Activated CD8-positive, alpha-beta memory T cell treated with anti-CD3 and anti-CD28 coated beads, Interleukin-2, amount 10 ng/mL, durations not matched to agents 7 days and 5 days (primary cell): ENCODE results near the gene CALD1. TPM values are rescaled to one million over a fixed set of nuclear protein-coding genes. Genes with fewer than 3 reads are reported as not detected.

ENCODE experiments used
- ATAC-seq: fragments of 150-1000 bp; cut with Tn5 transposase; one replicate; pipeline ENCODE4 v1.10.0; 2021; ENCODE audit warnings: moderate library complexity
- CTCF ChIA-PET: fragments of 350-600 bp; sonication (Branson Sonifier 250); formaldehyde crosslinking; loops from one replicate; lab custom pipeline; 2021; ENCODE audit warnings: antibody characterized with exemption; lab: Charles Lee
- DNase-seq: peaks from one replicate; pipeline ENCODE4 v3.0.0-alpha.2; 2020
- H3K27ac Mint-ChIP-seq: one replicate; pipeline ENCODE4 v1.8.0; 2021; ENCODE audit warnings: mild to moderate bottlenecking, mixed read lengths
- H3K27me3 Mint-ChIP-seq: one replicate; pipeline ENCODE4 v1.8.0; 2021; ENCODE audit warnings: mixed read lengths
- H3K36me3 Mint-ChIP-seq: one replicate; pipeline ENCODE4 v1.8.0; 2021; ENCODE audit warnings: mild to moderate bottlenecking, mixed read lengths
- H3K4me1 Mint-ChIP-seq: one replicate; pipeline ENCODE4 v1.8.0; 2021; ENCODE audit warnings: mixed read lengths
- H3K4me3 Mint-ChIP-seq: one replicate; pipeline ENCODE4 v1.8.0; 2021; ENCODE audit warnings: mild to moderate bottlenecking, moderate library complexity, mixed read lengths
- H3K9me3 Mint-ChIP-seq: one replicate; pipeline ENCODE4 v1.8.0; 2022; ENCODE audit warnings: low read depth, mixed read lengths
- total RNA-seq, 2 experiments: library from RNA; stranded (reverse); gene quantifications; one replicate each; pipeline ENCODE4 v1.2.3, GENCODE V29; 2021

Gene CALD1
- total RNA-seq, 2 experiments from 2014 or later: 0.47 TPM; not detected in 1

DNA sequence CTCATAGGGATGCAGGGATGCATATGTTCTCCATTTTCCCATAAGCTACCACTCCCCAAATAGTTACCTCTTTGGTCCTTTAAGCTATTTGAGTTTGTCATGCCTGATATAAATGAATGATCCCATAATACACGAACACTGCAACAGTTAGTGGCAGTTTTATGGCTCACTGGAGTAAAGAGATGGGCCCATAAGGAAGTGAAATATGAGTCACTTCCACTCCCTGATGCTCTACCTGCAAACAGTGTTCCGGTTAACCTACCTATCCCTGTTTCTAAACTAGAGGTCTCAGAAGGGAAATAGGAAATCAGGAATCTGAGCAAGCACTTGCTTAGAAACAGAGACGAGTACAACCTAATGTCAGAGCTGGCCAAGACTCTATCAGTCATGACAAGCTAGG lies 71.7 kb downstream of the CALD1 start:
- Mint-ChIP-seq H3K36me3 (no peaks in the 10 kb centered on the region), H3K27ac (no peak overlapping the region), H3K9me3 (no peaks in the 10 kb centered on the region), H3K4me3 (no peak overlapping the region), H3K4me1 (peaks cover 11% of the 10 kb centered on the region), H3K27me3 (no peaks in the 10 kb centered on the region)
- ATAC-seq (no peak), DNase-seq (no peak)
- CTCF ChIA-PET: no interaction called here

DNA sequence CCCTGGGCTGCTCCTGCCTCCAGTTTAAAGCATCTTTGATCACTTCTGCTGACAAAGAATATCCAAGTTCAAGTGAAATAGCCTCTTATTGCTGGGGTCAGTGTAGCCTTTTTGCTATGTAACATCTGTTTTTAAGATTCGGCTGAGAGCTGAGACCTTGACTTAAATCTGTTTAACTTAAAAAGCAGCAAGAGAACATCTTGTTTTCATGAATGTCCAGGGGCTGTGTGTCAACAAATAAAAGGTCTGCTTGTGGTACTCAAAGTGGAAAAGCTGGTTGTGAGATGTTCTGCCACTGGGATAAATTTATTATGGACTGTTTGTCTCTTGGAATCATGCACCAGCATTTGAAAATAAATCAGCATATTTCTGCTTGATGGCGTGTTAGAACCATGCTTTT lies 73.2 kb downstream of the CALD1 start:
- ATAC-seq (no peak), DNase-seq (no peak)
- H3K36me3 Mint-ChIP-seq: no peaks in the 10 kb centered on the region
- no peak overlapping the region for H3K27ac Mint-ChIP-seq
- CTCF ChIA-PET: interaction anchor here (1.4 kb wide), 1 partner anchor 14 kb away, joined by 3 read pairs; no protein-coding TSS in a partner anchor
- H3K4me1 Mint-ChIP-seq: peaks cover 18% of the 10 kb centered on the region
- no peaks in the 10 kb centered on the region for H3K27me3 Mint-ChIP-seq
- no peaks in the 10 kb centered on the region for H3K9me3 Mint-ChIP-seq
- no peak overlapping the region for H3K4me3 Mint-ChIP-seq

DNA sequence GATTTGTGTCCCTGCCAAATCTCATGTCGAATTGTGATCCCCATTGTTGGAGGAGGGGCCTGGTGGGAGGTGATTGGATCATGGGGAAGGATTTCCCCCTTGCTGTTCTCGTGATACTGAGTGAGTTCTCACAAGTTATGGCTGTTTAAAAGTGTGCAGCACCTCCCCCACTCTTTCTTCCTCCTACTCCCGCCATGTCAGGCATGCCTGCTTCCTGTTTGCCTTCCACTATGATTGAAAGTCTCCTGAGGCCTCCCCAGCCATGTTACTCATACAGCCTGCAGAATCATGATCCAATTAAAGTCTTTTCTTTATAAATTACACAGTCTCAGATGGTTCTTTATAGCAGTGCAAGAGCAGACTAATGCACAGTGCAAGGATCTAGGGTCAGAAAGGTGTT lies 75.4 kb downstream of the CALD1 start:
- Mint-ChIP-seq H3K4me1 (peaks cover 18% of the 10 kb centered on the region), H3K27ac (no peak overlapping the region), H3K36me3 (no peaks in the 10 kb centered on the region), H3K9me3 (no peaks in the 10 kb centered on the region), H3K27me3 (peaks cover 1% of the 10 kb centered on the region), H3K4me3 (no peak overlapping the region)
- CTCF ChIA-PET: no interaction called here
- DNase-seq: no peak
- ATAC-seq: no peak

DNA sequence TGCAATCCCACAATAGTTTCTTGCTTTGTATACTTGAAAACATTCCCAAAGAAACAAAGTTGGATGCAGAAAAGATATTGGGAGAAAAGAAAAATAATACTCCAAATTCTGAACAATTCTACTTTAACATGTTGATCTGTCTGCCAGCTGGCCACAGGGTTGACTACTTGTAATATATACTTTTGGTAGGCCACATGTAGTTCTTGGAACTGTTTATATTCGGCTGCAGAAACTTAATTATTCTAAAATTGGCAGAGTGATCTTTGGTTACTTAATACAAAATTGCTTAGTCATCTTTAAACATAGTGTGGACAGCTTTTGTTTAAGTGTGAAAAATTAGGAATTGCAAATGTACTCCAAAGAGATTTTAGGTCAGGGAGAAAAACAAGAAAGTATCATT lies 76.0 kb downstream of the CALD1 start:
- H3K9me3 Mint-ChIP-seq: no peaks in the 10 kb centered on the region
- ATAC-seq (no peak), DNase-seq (no peak)
- CTCF ChIA-PET: no interaction called here
- peaks cover 18% of the 10 kb centered on the region for H3K4me1 Mint-ChIP-seq
- no peaks in the 10 kb centered on the region for H3K36me3 Mint-ChIP-seq
- no peak overlapping the region for H3K4me3 Mint-ChIP-seq
- no peak overlapping the region for H3K27ac Mint-ChIP-seq
- peaks cover 4% of the 10 kb centered on the region for H3K27me3 Mint-ChIP-seq

DNA sequence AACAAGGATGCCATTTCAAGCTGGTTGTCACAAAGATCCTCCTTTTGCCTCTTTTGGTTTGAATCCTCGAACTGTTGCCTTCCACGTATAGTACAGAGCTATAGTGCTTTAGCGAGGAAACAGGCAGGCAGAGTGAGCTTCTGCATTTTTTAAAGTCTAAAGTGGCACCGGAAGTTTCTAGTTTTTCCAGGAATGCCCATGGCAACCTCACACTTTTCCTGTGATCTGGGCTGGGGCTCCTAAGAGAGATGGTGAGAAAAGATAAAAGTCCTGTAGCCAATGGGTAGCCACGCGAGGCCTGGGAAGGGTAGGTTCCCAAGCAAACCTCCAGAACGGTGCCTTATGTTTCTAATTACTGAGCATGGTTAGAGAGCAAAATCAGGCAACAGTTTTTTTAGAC lies 76.7 kb downstream of the CALD1 start:
- CTCF ChIA-PET: no interaction called here
- peaks cover 2% of the 10 kb centered on the region for H3K36me3 Mint-ChIP-seq
- no peak overlapping the region for H3K4me3 Mint-ChIP-seq
- no peaks in the 10 kb centered on the region for H3K9me3 Mint-ChIP-seq
- DNase-seq (no peak), ATAC-seq (no peak)
- H3K4me1 Mint-ChIP-seq: peaks cover 18% of the 10 kb centered on the region
- peaks cover 4% of the 10 kb centered on the region for H3K27me3 Mint-ChIP-seq
- no peak overlapping the region for H3K27ac Mint-ChIP-seq

DNA sequence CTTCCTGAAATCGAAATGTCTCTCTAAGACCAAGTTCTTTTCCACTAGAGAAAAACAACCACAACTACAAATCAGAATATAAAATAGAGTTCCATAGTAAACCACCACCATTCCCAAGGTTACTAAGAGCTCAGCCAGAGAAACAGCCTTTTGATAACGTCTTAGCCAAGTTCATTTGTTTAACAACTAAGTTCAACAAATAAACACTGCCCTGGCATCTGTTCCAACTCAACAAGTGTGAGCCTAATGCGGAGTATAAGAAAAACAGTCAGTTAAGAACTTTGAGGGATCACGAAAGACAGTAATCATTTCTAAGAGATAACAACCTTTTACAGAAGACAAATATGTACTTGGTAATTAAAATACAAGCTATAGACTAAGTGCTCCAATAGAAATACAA lies 77.3 kb downstream of the CALD1 start:
- Mint-ChIP-seq H3K36me3 (peaks cover 2% of the 10 kb centered on the region), H3K4me1 (peaks cover 18% of the 10 kb centered on the region), H3K27me3 (peaks cover 4% of the 10 kb centered on the region), H3K4me3 (no peak overlapping the region), H3K27ac (no peak overlapping the region), H3K9me3 (no peaks in the 10 kb centered on the region)
- CTCF ChIA-PET: no interaction called here
- no peak for DNase-seq
- ATAC-seq: no peak

DNA sequence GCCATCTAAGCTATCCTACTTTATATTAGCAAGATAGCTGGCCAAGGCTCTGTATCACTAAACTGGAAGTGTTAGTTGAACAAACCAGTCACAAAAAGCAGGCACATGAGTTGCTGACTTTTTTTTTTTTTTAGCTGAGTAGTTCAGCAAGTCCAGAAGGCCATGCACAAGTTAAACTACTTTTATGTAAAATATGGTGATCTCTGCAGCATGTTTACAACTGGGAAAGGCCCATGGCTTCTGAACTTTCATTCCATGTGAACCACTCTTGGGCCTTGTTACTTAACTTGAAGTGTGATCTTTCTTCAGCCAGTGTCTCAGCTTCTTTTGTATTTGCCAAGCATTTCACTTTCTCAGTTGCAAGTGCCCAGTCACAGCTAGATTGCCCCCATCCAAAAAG lies 78.5 kb downstream of the CALD1 start:
- Mint-ChIP-seq H3K27me3 (peaks cover 4% of the 10 kb centered on the region), H3K36me3 (peaks cover 2% of the 10 kb centered on the region), H3K4me1 (peaks cover 18% of the 10 kb centered on the region), H3K9me3 (no peaks in the 10 kb centered on the region), H3K27ac (no peak overlapping the region), H3K4me3 (no peak overlapping the region)
- CTCF ChIA-PET: no interaction called here
- DNase-seq (no peak), ATAC-seq (no peak)

DNA sequence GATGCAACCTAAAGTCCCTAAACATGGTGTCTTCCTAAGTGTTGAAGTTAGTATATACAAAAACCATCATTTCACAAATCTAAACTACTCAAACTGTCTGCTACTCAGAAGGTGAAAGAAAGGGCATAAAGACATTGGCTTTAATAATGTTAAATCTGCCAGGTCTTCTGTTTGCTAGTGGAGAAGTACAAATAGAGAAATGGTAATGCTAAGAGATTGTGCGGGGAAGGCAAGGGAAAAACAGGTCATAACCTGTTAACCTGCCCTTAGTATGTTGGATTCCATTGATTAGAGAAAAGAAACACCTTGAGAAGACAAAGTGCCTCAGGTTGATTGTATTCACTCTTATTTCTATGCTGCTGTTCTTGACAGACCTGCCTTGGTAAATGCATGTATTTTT lies 80.3 kb downstream of the CALD1 start:
- DNase-seq: no peak
- CTCF ChIA-PET: no interaction called here
- no peak overlapping the region for H3K4me3 Mint-ChIP-seq
- H3K27ac Mint-ChIP-seq: no peak overlapping the region
- H3K9me3 Mint-ChIP-seq: no peaks in the 10 kb centered on the region
- H3K36me3 Mint-ChIP-seq: peaks cover 2% of the 10 kb centered on the region
- no peak for ATAC-seq
- peaks cover 19% of the 10 kb centered on the region for H3K4me1 Mint-ChIP-seq
- H3K27me3 Mint-ChIP-seq: peaks cover 6% of the 10 kb centered on the region

DNA sequence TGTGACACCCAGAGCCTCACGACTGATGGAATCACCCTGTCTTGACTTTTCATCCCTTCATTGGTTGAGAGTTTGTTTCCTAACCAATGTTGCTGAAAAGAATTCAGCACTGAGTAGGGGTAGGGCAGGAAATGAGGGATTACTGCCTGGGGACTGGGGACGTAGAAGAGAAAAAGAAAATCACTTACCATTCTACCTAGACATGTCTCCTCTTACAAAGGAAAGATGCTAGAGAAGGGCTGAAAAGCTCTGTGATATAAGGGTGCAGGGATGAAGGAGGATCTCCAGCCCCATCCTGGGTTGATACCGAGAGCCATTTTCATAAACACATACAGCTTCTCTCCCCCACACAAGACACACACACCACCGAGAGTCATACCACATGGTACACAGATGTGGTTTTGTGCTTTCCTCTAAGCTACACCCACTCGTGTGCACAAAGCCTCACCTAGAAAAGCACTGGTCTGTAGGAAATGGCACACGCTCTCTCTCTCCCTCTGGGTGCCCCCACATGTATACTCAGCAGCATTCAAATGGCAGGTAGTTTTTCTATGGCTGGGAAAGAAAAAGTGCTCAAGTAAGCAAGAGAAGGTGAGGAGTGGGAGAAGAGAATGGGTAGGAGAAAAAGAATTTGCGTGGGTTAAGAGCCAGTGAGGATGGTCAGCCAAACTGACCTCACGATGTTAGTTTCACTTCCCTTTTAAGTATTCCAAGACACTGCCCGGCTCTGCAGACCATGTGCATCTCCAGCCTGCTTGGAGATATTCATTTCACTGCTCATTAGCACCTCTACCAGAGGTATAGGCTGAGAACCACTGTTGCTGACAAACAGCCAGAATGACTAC lies 85.8 kb downstream of the CALD1 start:
- H3K36me3 Mint-ChIP-seq: peaks cover 2% of the 10 kb centered on the region
- peaks cover 2% of the 10 kb centered on the region for H3K27me3 Mint-ChIP-seq
- H3K4me1 Mint-ChIP-seq: peaks cover 15% of the 10 kb centered on the region
- peak overlapping the region; percentile 52 for H3K27ac Mint-ChIP-seq
- ATAC-seq (peak; percentile 86), DNase-seq (peak; percentile 57)
- CTCF ChIA-PET: interaction anchor here (0.6 to 1.2 kb wide), 2 partner anchors 26 to 232 kb away, joined by 3 read pairs; no protein-coding TSS in a partner anchor
- peak overlapping the region; percentile 49 for H3K4me3 Mint-ChIP-seq
- H3K9me3 Mint-ChIP-seq: no peaks in the 10 kb centered on the region

DNA sequence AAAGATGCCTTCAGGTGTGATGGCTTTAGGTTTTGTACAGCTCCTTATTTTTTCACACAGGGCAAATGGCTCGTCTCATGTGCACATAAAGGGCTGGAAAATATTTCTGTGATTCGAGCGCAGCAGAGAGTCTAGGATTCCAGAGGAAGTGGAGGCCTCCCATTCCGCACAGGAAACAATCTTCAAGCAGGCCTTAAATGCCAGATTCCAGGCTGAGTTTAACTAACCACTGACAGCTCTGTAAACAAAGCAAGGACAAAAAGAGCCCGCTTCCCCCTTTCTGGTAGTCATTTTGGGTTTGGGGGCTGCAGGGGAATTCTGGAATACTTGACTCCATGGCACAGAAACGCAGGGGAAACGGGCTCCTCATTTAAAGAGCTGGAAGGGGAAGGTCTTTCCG lies 87.2 kb downstream of the CALD1 start:
- H3K27me3 Mint-ChIP-seq: peaks cover 2% of the 10 kb centered on the region
- no peaks in the 10 kb centered on the region for H3K36me3 Mint-ChIP-seq
- ATAC-seq (no peak), DNase-seq (no peak)
- H3K27ac Mint-ChIP-seq: no peak overlapping the region
- H3K4me1 Mint-ChIP-seq: peaks cover 15% of the 10 kb centered on the region
- H3K4me3 Mint-ChIP-seq: no peak overlapping the region
- CTCF ChIA-PET: interaction anchor here (1.1 kb wide), 1 partner anchor 14 kb away, joined by 3 read pairs; no protein-coding TSS in a partner anchor
- H3K9me3 Mint-ChIP-seq: no peaks in the 10 kb centered on the region

DNA sequence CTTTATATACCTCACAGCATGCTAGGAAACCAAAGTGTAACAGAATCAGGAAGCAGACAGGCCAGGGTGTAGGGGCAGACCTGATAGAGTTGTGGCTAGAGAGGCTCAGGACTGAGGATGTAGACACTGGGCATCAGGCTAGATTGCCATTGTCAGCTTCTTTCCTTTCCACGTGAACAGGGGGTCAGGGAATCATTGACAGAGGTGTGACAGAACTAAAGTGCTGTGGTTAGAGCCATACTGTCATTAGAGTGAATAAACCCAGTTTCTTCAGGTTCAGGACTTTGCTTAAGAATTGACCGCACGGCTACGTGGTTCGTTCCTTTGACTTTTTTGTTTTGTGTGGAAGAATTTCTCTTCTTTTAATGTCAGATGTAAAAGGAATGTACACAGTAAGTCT lies 90.7 kb downstream of the CALD1 start:
- Mint-ChIP-seq H3K27ac (no peak overlapping the region), H3K4me3 (no peak overlapping the region), H3K27me3 (peaks cover 6% of the 10 kb centered on the region), H3K36me3 (no peaks in the 10 kb centered on the region), H3K9me3 (no peaks in the 10 kb centered on the region), H3K4me1 (peaks cover 9% of the 10 kb centered on the region)
- DNase-seq: no peak
- ATAC-seq: no peak
- CTCF ChIA-PET: no interaction called here

DNA sequence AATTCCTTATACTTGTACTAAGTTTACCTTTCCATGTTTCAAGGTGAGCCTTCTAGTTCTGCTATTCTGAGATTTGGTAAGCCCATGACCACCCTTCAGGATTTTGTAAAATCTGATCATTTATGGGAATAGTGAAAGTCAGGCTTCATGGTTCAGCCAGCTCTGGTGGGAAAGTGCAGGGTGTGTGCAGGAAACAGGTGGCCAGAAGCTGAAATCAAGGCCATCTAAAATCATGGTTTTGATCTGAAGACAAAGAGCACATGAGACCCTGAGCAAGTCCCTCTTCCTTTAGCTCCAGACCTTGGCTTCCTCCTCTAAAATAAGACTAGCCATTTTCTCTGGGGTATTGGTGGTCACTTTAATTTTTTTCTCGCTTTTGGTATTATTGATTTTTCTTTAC lies 91.3 kb downstream of the CALD1 start:
- DNase-seq (no peak), ATAC-seq (no peak)
- H3K27ac Mint-ChIP-seq: no peak overlapping the region
- H3K27me3 Mint-ChIP-seq: peaks cover 7% of the 10 kb centered on the region
- CTCF ChIA-PET: no interaction called here
- peaks cover 2% of the 10 kb centered on the region for H3K4me1 Mint-ChIP-seq
- H3K9me3 Mint-ChIP-seq: no peaks in the 10 kb centered on the region
- H3K36me3 Mint-ChIP-seq: no peaks in the 10 kb centered on the region
- H3K4me3 Mint-ChIP-seq: no peak overlapping the region

DNA sequence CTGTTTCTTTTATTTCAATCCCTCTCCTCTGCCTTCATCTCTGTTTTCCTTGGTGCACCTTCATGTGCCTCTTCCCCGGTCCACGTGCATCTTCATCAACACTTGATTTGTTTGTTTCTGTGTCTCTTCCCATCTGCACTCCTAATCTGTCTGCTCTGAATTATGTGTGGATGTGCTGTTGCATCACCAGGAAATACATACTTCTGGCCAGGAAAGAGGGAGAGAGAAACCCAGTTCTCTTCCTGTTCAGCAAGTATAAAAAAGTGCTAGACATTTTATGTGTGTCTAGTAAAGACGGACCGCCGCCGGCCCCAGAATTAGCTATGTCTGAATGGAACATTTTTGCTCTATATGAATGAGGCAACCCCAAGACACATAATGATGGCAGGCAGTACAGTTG lies 93.8 kb downstream of the CALD1 start:
- peaks cover 14% of the 10 kb centered on the region for H3K27me3 Mint-ChIP-seq
- ATAC-seq: no peak
- DNase-seq: no peak
- H3K9me3 Mint-ChIP-seq: no peaks in the 10 kb centered on the region
- H3K27ac Mint-ChIP-seq: no peak overlapping the region
- CTCF ChIA-PET: no interaction called here
- no peaks in the 10 kb centered on the region for H3K4me1 Mint-ChIP-seq
- no peak overlapping the region for H3K4me3 Mint-ChIP-seq
- H3K36me3 Mint-ChIP-seq: no peaks in the 10 kb centered on the region

DNA sequence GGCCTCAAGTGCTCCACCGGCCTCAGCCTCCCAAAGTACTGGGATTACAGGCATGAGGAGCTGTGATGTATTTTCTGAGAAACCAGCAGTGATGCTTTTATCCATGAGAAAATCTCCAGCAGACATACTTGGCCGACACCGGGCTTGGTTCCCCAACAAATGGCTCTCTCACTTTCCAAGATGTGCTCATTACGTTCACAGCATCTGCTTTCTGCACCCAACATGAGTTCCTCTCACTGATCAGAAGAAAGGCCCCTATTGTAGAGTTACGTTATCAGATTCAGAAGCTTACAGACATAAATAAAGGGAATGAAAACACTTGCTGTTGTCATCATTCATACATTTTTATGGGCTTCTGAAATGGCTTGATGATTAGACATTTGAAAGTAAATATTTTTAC lies 95.0 kb downstream of the CALD1 start:
- CTCF ChIA-PET: no interaction called here

More for the DNA sequence above, 95.0 kb downstream of the CALD1 start:
- ATAC-seq (no peak), DNase-seq (no peak)
- no peaks in the 10 kb centered on the region for H3K36me3 Mint-ChIP-seq
- H3K9me3 Mint-ChIP-seq: no peaks in the 10 kb centered on the region
- H3K4me3 Mint-ChIP-seq: no peak overlapping the region
- no peak overlapping the region for H3K27ac Mint-ChIP-seq
- peaks cover 14% of the 10 kb centered on the region for H3K27me3 Mint-ChIP-seq
- H3K4me1 Mint-ChIP-seq: no peaks in the 10 kb centered on the region
